Ishikawa (cell line): ENCODE results near the gene ADCY10.

Experiments used
- CEBPB ChIP-seq: IDR thresholded peaks from 2 replicates; pipeline ENCODE4 v1.6.1; 2012
- CREB1 ChIP-seq: IDR thresholded peaks from 2 replicates; pipeline ENCODE4 v1.6.1; 2012; ENCODE audit warnings: low read depth
- EGR1 ChIP-seq: IDR thresholded peaks from 2 replicates; pipeline ENCODE4 v1.6.1; 2012
- EP300 ChIP-seq: IDR thresholded peaks from 2 replicates; pipeline ENCODE4 v1.6.1; 2012; ENCODE audit warnings: borderline replicate concordance
- FOXM1 ChIP-seq: IDR thresholded peaks from 2 replicates; pipeline ENCODE4 v1.6.1; 2012; ENCODE audit warnings: low read depth, borderline replicate concordance
- NFIC ChIP-seq: IDR thresholded peaks from 2 replicates; pipeline ENCODE4 v1.6.1; 2012
- RAD21 ChIP-seq: IDR thresholded peaks from 2 replicates; pipeline ENCODE4 v1.6.1; 2012; ENCODE audit warnings: low read depth
- TAF1 ChIP-seq: IDR thresholded peaks from 2 replicates; pipeline ENCODE4 v1.6.1; 2012; ENCODE audit warnings: low read depth, mild to moderate bottlenecking
- TEAD4 ChIP-seq: IDR thresholded peaks from 2 replicates; pipeline ENCODE4 v1.6.1; 2012
- USF1 ChIP-seq: IDR thresholded peaks from 2 replicates; pipeline ENCODE4 v1.6.1; 2012
- YY1 ChIP-seq: IDR thresholded peaks from 2 replicates; pipeline ENCODE4 v1.6.1; 2012; ENCODE audit warnings: low read depth
- ZBTB7A ChIP-seq: IDR thresholded peaks from 2 replicates; pipeline ENCODE4 v1.6.1; 2012; ENCODE audit warnings: low read depth
- TF ChIP-seq, protein P1 (sequence below): IDR thresholded peaks from 2 replicates; pipeline ENCODE4 v1.6.1; 2012; ENCODE audit warnings: low read depth, mild to moderate bottlenecking
- TF ChIP-seq, protein P2 (sequence below): IDR thresholded peaks from 2 replicates; pipeline ENCODE4 v1.6.1; 2012

DNA sequence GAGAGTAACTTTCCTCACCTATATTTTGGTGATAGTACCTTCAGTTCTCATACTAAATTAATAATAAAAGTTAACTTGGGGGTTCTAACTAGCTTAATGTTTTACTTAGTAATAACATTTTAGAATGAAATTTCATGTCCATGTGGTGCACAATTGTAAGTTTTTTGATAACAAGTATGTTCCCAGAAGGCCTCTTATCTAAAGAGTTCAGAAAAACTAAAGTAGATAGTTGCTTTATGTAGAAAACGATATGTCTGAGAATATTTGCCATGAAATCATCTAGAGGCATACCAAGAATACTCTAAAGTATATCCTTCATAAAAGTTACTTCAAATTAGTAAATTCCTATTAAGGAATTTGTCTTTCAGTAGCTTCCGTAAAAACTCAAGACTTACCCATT lies 10.2 kb upstream of the ADCY10 start:
- TF ChIP-seq CREB1 (no peak), YY1 (no peak), FOXM1 (no peak), RAD21 (no peak), TEAD4 (no peak), TAF1 (no peak), EP300 (no peak), CEBPB (no peak), NFIC (no peak), ZBTB7A (no peak), EGR1 (no peak), USF1 (no peak)
- TF ChIP-seq, protein P1, sequence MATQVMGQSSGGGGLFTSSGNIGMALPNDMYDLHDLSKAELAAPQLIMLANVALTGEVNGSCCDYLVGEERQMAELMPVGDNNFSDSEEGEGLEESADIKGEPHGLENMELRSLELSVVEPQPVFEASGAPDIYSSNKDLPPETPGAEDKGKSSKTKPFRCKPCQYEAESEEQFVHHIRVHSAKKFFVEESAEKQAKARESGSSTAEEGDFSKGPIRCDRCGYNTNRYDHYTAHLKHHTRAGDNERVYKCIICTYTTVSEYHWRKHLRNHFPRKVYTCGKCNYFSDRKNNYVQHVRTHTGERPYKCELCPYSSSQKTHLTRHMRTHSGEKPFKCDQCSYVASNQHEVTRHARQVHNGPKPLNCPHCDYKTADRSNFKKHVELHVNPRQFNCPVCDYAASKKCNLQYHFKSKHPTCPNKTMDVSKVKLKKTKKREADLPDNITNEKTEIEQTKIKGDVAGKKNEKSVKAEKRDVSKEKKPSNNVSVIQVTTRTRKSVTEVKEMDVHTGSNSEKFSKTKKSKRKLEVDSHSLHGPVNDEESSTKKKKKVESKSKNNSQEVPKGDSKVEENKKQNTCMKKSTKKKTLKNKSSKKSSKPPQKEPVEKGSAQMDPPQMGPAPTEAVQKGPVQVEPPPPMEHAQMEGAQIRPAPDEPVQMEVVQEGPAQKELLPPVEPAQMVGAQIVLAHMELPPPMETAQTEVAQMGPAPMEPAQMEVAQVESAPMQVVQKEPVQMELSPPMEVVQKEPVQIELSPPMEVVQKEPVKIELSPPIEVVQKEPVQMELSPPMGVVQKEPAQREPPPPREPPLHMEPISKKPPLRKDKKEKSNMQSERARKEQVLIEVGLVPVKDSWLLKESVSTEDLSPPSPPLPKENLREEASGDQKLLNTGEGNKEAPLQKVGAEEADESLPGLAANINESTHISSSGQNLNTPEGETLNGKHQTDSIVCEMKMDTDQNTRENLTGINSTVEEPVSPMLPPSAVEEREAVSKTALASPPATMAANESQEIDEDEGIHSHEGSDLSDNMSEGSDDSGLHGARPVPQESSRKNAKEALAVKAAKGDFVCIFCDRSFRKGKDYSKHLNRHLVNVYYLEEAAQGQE, result no peak
- TF ChIP-seq, protein P2, sequence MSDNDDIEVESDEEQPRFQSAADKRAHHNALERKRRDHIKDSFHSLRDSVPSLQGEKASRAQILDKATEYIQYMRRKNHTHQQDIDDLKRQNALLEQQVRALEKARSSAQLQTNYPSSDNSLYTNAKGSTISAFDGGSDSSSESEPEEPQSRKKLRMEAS, result no peak
